NCI-H2029 treated with DMSO at 0.1 percent for 48 hours (cell line): ENCODE results near the gene MDH1.

ENCODE experiments used
- DNase-seq: peaks from one replicate; lab custom pipeline; 2025; lab: John Stamatoyannopoulos, UW

Gene MDH1

DNA sequence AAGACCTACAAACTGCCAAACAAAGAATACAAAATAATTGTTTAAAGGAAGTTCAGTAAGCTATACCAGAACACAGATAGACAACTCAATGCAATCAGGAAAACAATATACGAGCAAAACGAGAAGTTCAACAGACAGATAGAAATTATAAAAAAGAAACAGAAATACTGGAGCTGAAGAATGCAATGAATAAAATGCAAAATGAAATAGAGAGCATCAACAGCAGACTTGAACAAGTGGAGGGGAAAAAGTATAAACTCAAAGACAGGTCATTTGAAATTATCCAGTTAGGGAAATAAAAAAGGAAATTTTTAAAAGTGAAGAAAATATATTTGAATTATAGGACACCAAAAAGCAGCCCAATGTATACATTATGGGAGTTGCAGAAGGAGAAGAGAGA lies 43.6 kb downstream of the MDH1 start:
- no peak for DNase-seq

DNA sequence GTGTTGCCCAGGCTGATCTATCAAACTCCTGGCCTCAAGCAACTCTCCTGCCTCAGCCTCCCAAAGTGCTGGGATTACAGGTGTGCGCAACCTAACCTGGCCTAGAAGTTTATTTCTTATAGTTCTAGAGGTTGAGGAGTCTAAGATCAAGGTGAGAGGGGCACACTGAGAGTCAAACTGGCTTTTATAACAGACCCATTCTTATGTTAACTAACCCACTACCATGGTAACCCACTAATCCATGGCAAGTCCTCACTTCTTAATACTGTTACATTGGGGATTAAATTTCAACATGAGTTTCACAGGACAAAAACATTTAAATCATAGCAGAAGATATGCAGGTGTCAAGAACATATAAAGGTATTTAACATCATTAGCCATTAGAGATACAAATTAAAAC lies 50.6 kb downstream of the MDH1 start:
- no peak for DNase-seq

DNA sequence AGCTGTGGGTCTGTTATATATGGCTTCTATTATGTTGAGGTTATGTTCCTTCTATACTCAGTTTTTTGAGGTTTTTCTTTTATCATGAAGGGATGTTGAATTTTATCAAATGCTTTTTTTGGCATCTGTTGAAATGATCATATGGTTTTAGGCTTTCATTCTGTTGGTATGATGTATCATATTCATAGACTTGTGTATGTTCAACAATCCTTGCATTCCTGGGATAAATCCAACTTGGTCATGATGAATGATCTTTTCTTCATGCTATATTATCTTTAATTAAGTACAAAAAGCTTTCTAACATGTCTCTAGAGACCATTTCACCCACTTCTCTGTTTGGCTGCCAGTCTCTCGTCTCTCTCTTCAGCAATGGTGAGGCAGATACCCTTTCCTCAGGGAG lies 54.2 kb downstream of the MDH1 start:
- DNase-seq, result no peak

DNA sequence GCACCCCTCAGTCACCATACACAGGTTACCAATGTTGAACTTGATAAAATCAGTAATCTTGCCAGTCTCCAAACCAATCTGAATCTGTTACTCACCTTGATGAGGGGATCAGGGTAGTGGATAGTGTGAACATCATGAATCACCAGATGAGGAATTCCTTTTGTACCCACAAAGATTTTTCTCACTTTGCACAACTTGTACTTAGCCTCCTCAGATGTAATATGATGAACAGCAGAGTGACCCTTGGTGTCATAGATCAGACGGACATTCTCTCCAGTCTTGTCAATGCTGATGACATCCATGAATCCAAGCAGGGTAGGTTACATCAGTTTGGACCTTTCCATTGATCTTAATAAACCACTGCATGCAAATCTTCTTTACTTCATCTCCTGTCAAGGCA lies 54.7 kb downstream of the MDH1 start:
- DNase-seq, result no peak

DNA sequence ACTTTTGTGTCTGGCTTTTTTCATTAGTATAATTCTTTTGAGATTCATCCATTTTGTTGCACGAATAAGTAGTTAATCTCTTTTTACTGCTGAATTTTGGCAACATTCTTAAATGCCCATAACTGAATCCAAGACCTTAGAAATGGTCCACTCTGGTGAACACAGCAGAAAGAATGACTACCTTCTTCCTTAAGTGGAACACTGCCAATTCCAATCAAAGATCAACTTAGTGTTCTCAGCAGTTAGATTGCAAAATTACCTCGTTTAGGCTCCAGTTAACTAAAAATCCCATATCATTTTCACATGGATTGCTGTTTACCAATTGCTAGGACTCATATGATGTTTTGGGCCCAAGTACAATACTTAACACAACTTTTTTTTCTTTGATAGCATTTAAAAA lies 59.9 kb downstream of the MDH1 start:
- DNase-seq, result no peak

DNA sequence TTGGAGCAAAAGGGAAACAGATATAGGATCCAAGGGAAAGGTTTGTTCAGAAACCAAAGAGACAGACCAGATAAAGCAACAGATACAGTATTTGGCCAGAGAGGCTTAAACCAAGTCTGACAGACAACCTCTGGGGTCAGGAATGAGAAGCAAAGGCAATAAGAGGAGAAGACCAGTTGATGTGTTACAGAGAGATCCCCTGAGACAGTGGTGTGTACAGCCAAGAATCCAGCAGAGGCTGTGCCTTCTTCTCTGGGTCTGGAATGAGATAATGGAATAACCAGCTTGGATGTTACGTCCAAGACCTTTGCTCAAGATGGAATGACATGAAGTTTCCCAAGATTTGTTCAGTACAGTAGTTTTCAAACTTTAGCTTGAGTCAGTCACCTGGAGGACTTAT lies 61.1 kb downstream of the MDH1 start:
- DNase-seq, result no peak

DNA sequence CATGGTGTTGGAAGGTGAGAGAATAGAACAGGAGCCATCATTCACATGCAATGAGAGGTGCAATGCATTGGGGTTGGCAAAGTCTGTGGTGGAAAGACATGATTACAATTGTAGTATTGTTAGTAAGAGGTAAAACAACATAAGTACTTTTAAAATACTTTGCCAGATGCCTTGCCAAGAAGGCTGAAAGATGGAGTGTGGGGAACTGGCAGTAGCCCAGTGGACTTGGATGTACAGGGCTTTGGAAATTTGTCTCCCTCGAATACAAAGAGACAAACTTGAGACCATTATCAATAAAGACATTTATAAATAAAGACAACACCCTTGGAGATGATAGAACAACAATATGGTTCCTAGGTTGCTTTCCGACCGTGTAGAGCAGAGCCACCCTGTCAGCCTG lies 62.0 kb downstream of the MDH1 start:
- no peak for DNase-seq

DNA sequence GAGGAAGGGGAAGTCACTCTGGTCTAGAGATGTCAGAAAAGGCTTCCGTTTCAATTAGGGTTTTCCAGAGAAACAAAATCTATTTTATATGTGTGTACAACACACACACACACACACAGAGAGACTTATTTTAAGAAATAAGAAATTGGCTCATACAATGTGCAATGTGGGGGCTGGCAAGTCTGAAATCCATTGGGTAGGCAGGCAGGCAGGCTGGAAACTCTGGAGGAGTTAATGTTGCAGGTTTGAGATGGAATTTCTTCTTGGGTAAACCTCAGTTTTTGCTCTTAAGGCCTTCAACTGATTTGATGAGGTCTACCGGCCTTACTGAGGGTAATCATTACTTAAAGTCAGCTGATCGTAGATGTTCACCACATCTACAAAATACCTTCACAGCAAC lies 62.6 kb downstream of the MDH1 start:
- DNase-seq, result no peak

DNA sequence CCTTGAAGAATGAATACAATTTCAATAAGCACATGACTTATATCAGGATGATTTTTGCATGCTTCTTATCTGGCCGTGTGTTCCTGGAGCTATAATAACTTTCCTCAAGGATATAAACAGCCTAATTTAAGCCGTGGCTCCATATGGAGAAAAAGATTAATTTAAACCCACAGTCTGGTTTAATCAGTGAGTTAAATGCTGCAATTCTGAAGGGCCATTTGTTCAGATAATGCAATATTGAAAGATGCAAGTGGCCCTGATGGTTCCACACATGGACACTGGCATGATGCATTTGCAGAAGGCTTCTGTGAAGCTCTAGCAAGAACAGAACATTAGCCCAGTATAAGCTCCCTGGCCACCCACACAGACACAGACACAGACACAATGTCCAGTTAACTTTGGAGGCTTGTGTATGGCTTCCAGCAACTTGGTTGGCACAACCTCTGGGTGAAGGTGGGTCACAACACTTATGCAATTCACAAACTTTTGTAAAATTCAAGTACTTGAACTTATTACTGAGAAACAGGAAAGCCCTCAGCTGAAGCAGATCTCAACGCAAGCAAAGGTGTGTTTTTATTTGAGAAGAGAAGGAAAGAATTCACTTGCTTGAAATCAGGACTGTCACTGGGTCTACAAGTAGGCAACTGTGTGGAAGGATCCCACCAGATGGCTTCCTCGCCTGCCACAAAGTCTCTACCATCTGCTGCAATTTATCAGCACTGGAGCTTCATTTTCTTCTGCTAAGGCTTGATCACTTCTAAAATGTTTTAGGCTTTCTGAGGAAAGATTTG lies 63.3 kb downstream of the MDH1 start:
- DNase-seq, result no peak

DNA sequence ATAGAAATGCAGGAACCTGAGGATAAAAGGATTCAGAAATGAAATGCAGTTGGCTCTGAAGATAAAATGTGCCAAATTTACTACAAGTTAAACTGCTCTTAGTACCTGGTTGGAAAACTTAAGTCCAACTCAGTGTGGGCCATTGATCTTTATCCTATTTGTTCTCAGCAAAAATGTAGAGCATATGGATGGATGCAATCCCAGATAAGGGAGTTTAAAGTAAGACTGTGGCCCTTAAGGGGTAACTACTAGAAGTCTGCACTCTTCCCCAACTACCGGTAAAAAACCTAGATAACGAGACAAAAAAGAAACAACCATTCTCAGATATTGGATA lies 63.9 kb downstream of the MDH1 start:
- DNase-seq, result no peak

DNA sequence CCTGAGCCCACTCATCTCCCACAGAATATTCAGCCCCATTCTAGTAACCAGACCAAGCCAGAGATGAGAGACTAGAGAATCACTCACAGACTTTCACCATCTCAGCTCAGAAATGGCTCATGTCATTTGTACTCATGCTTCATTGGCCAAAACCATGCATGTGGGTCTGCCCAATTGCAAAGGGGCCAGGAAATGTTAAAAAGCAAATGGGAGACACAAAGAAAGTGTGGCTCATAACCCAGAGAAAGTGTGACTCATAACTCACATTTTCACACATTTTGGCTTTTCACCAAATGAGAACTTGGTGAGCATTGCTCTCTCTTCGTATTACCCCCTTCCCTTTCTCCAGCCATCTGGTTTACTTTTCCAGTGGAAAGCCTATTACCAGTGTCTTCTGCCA lies 66.2 kb downstream of the MDH1 start:
- no peak for DNase-seq
